Stimulated activated CD8-positive, alpha-beta memory T cell treated with anti-CD3 and anti-CD28 coated beads, Interleukin-7, amount 100 ng/mL, for 1 hour (primary cell): Measurements from ENCODE around the gene AGBL4.

Experiments
- DNase-seq, 2 donors: peaks; one replicate each; pipeline ENCODE4 v3.0.0-alpha.2; 2020; ENCODE audit warnings: low read depth in 2 of 2

The AGBL4 gene

DNA sequence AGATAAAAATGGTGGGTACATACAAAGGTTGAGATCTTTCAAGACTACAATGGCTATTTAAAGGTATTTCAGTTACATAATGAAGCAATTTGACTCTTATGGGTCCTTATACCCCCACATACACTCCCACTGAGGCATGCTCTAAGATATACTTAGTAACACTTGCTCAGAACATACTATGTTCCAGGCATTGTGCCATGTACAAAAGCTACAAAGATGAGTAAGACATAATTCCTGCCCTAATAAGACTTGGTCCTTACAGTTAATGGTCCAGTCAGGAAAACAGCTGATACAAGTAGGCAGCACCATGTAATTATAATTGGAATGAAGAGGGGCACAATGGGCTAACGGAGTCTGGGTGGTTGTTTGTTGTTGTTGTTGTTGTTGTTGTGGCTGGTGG is 1080.4 kb downstream of the AGBL4 start:
- no peak for DNase-seq

- DNase-seq = no peak
Observed at GRCh38 chr1:48940962-48941732, 1082.6 kb downstream of the AGBL4 start.

- DNase-seq = no peak
Observed at GRCh38 chr1:48940354-48940753, 1083.4 kb downstream of the AGBL4 start.

- no peak for DNase-seq
Observed at GRCh38 chr1:48939828-48940227, 1083.9 kb downstream of the AGBL4 start.

DNA sequence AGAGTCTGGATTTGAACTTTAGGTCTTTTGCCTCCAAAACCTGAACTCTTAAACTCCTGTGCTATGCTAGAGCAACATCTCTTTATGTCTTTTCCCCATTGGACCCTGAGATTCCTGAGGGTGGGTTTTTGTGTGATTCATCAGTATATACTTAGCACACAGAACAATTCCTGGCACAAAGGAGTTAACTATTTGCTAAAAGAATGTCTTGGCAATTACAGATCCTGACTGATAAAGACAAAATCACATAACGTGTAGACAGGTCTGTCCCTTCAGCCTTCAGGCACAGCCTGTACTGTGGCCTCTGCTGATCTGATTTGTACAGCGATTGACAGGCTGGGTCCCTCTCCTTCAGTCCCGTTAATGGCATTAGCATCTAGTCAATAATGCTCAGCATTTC is 1084.7 kb downstream of the AGBL4 start:
- DNase-seq = no peak

DNA sequence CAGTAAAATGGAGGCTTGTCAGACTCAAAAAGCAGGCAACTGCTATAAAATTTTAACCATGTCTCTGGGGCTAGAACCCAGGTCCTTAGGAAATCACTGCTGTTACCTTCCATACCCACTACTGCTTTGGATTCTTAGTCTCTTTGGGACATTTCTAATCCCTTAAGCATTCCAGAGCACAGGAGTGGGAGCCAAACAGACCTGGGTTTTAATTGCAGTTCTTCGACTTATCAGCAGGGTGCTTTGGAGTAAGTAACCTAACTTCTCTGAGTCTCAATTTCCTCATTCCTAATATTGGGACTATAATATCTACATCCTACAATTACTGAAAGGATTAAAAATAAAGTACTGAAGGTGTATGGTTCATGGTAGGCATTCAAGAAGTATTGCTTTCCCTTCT is 1086.0 kb downstream of the AGBL4 start:
- DNase-seq = no peak

DNA sequence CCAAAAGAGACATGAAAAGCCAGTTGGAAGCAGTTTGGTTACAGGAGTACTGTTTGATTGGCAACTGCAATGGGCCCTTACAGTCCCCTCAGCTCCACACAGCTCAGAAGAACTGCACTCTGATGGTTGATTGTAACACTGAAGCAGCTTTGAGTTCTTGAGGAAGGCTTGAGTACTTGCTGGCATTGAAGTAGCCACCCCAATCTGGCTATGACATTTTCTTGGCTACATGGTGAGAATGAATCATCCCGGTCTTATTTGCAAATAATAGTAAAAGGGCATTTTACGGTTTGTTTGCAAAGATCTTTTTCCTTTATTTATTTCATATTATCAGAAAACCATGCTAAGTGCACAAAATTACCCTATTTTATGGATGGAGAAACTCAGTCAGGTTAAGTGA is 1087.3 kb downstream of the AGBL4 start:
- DNase-seq = no peak

- no peak for DNase-seq
Observed at GRCh38 chr1:48932366-48932765, 1091.4 kb downstream of the AGBL4 start.

DNA sequence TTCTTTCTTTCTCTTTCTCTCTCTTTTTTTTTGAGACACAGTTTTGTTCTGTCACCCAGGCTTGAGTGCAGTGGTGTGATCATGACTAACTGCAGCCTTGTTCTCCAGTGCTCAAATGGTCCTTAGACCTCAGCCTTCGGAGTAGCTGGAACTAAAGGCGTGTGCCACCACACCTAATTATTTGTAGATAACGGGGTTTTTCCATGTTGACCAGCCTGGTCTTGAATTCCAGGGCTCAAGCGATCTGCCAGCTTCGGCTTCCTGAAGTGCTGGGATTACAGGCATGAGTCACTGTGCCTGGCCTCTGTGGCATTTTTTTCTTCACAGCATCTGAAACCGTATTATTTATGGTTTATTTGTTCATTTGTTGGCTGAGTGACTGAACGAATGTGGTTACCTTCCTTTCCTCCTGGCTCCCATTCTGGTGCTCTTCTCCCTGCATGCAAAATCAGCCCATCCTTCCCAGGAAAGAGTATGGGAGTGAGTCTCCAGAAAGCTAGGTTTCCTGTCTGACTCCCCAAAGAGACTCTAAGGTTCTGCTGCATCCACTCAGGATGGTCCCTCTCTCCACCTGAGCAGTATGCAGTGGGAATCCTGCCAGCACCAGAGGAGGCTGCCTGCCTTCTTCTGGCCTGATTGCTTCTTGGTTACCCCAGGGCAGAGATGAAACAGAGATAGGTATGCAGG is 1092.1 kb downstream of the AGBL4 start:
- DNase-seq = no peak

DNA sequence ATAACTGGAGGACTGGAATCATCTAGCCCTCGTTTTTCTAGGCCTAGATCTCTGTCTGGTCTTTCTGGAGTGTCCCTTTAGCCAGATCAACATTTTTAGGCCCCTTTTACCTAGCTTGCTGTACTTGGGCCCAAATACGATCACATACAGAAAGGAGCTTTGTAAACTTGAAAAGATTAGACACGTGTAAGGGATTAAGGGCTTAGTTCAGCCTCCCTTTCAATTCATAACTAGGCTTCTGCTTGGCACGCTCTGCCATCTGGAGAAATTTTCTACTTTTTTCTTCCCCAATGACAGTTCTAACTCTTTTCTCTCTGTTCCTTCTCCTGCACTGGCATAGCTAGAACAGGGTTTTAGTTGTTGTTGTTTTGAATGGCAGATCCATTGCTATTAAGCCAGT is 1093.7 kb downstream of the AGBL4 start:
- no peak for DNase-seq

GRCh38 chr1:48924099-48924498 is 1099.7 kb downstream of the AGBL4 start:
- DNase-seq = no peak

- no peak for DNase-seq
Observed at GRCh38 chr1:48923116-48923515, 1100.6 kb downstream of the AGBL4 start.

DNA sequence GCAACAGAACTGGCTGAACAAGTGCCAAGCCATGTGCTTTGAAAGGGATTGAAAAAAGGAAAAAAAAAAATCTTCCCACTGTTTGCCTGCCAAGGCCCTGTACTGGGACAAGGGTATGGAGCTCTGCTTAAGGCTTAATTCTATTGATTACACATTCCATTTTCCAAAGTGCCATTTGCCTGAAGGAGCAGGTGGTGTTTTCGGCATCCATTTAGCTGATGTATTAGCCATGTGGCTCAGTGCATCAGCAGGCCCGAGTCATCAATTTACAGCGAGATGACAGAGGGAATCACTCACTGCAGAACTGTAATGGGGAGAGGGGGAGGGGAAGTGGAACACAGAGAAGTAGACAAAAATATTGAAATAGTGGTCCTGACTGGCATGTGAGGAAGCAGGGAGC is 1102.9 kb downstream of the AGBL4 start:
- no peak for DNase-seq

DNA sequence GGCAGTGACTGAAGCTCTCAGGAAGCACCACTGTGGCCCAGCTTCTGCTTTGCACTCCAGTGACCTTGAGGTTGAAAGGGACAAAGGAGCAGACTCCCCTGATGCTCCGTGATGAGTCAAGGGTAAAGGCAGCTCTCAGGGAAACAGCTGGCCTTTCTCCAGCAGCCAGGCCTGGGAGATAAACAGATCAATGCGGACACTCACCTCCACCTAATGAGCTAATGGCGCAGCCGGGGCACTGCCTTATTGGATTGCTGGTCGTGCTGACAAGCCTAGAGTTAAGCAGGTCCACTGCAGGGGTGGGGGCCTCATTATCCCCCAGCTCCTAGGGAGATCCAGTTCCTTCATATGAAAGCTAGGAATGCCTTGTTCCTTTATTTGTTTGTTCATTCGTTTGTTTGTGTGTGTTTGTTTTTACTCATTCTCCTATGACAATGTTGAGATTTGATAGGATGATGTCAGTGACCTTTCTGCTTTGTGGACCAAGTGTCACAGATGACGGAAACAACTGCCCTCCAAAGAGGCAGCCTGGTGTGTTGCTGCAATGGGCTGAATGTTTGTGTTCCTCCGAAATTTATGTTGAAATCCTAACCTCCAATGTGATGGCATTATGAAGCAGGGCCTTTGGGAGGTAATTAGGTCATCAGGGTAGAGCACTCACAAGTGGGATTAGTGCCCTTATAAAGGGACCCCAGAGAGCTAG is 1105.7 kb downstream of the AGBL4 start:
- DNase-seq = no peak

DNA sequence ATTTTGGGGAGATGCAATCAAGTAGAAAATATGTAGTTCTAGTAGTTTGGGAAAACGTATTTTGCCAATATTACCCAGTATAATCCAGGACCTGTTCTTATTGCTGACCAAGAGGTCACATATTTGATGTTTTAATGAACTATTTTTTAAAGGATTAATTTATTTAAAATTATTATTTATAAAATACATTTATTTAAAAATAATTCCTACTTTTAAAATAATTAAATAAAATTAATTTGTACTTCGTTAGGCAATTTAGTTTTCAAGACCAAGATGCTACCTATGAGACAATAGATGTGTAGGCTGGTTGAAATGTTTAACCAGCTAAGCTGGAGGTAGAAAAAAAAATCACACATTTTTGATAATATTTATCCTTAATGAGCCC is 1106.7 kb downstream of the AGBL4 start:
- no peak for DNase-seq

- DNase-seq = no peak
Observed at GRCh38 chr1:48916130-48917069, 1107.4 kb downstream of the AGBL4 start.

- DNase-seq = no peak
Observed at GRCh38 chr1:48908606-48909005, 1115.1 kb downstream of the AGBL4 start.

GRCh38 chr1:48906729-48907128 is 1117.0 kb downstream of the AGBL4 start:
- no peak for DNase-seq

- DNase-seq = no peak
Observed at GRCh38 chr1:48906164-48906563, 1117.6 kb downstream of the AGBL4 start.

DNA sequence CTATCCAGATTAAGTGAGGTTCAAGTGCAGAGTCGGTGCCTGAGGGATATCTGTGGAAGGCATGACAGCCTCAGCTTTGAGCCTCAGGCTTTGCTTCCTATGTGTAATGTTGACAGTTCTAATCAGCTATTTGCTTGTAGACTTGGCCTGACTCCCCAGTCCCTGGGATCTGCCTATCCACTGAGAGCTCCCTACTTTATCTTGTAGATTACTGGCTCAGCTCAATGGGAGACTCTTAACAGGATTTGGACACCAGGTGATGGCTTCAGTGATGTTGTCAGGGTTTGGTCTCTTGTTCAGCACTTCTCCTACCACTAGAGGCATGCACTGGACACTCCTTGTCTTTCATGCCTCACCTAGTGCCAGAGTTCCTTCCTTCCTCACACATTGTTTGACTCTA is 1120.5 kb downstream of the AGBL4 start:
- no peak for DNase-seq

DNA sequence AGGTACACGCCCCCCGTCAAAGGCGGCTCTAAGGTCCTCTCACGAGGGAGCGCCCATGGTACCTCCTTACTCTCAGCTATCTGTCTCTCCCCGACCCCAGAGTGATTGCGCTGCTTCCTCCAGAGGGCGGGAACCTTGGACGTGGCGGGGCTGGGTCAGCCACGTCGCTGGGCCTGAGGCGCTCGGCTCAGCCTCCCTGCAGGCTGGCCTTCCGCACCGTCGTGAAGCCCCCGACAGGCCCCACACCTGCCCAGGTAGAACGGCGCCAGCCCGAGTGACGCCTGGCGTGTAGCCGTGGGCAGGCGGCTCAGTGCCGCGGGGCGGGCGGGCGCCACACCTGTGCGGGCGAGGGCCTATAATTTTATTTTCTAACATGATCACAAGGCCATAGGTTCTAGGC is 1124.9 kb downstream of the AGBL4 start:
- no peak for DNase-seq

GRCh38 chr1:48889615-48890014 is 1134.1 kb downstream of the AGBL4 start:
- no peak for DNase-seq
